Neural progenitor cell (in vitro differentiated cells): ENCODE measurements around the gene TMEM202. TPM values are rescaled to one million over a fixed set of nuclear protein-coding genes. Genes with fewer than 3 reads are reported as not detected.
"Not testable (repeated sequence)": the region's sequence is repeated elsewhere in the genome, so short reads cannot be mapped to it uniquely, and the experiment has no call there.

Source experiments
- DNase-seq: peaks from one replicate; pipeline ENCODE4 v3.0.0-alpha.2; 2016; ENCODE audit warnings: low spot score
- H2AFZ ChIP-seq: fragments of 200-600 bp; sonication (generic); replicated peaks from 2 replicates; pipeline ENCODE4 v1.6.1; 2016; ENCODE audit warnings: antibody characterized with exemption
- H3F3A ChIP-seq: fragments of 200-600 bp; sonication (generic); 2 replicates; pipeline ENCODE4 v1.6.1; 2016; ENCODE audit warnings: antibody characterized with exemption, low read depth
- H3K27ac ChIP-seq: fragments of 200-600 bp; sonication (generic); 2 replicates; pipeline ENCODE4 v1.5.1; 2016; ENCODE audit warnings: mild to moderate bottlenecking
- H3K27me3 ChIP-seq: fragments of 200-600 bp; sonication (generic); 2 replicates; pipeline ENCODE4 v1.6.1; 2016; ENCODE audit warnings: mild to moderate bottlenecking, moderate library complexity
- H3K36me3 ChIP-seq: fragments of 200-600 bp; sonication (generic); 2 replicates; pipeline ENCODE4 v1.5.1; 2016
- H3K4me1 ChIP-seq: fragments of 200-600 bp; sonication (generic); 2 replicates; pipeline ENCODE4 v1.6.1; 2016; ENCODE audit warnings: mixed run types
- H3K4me2 ChIP-seq: fragments of 200-600 bp; sonication (generic); 2 replicates; pipeline ENCODE4 v1.6.1; 2016
- H3K4me3 ChIP-seq: fragments of 200-600 bp; sonication (generic); 2 replicates; pipeline ENCODE4 v1.5.1; 2016
- H3K79me2 ChIP-seq: fragments of 200-600 bp; sonication (generic); 2 replicates; pipeline ENCODE4 v1.6.1; 2016; ENCODE audit warnings: low read depth
- H3K9ac ChIP-seq: fragments of 200-600 bp; sonication (generic); 2 replicates; pipeline ENCODE4 v1.6.1; 2016
- H3K9me3 ChIP-seq: fragments of 200-600 bp; sonication (generic); 2 replicates; pipeline ENCODE4 v1.5.1; 2016; ENCODE audit warnings: low read depth
- H4K20me1 ChIP-seq: fragments of 200-600 bp; sonication (generic); 2 replicates; pipeline ENCODE4 v1.6.1; 2016; ENCODE audit warnings: low read depth
- H3K27ac Mint-ChIP-seq: 3 replicates; pipeline ENCODE4 v1.8.0; 2021; ENCODE audit warnings: mixed read lengths
- H3K27me3 Mint-ChIP-seq: 2 replicates; pipeline ENCODE4 v1.8.0; 2022; ENCODE audit warnings: low read depth, mild to moderate bottlenecking, inconsistent platforms, moderate library complexity, mixed read lengths; ENCODE audit not compliant: insufficient read depth
- H3K36me3 Mint-ChIP-seq: 3 replicates; pipeline ENCODE4 v1.8.0; 2021; ENCODE audit warnings: mixed read lengths
- H3K4me1 Mint-ChIP-seq: 3 replicates; pipeline ENCODE4 v1.8.0; 2021; ENCODE audit warnings: mixed read lengths
- H3K4me3 Mint-ChIP-seq: 3 replicates; pipeline ENCODE4 v1.8.0; 2021; ENCODE audit warnings: mild to moderate bottlenecking, moderate library complexity, mixed read lengths
- H3K9me3 Mint-ChIP-seq: 3 replicates; pipeline ENCODE4 v1.8.0; 2020; ENCODE audit warnings: mixed read lengths
- EZH2 ChIP-seq: fragments of 200-600 bp; sonication (generic); IDR thresholded peaks from 2 replicates; pipeline ENCODE4 v1.6.1; 2017; ENCODE audit warnings: antibody characterized with exemption, mild to moderate bottlenecking, moderate library complexity
- EZH2phosphoT487 ChIP-seq: fragments of 200-600 bp; sonication (generic); IDR thresholded peaks from 2 replicates; pipeline ENCODE4 v1.6.1; 2017; ENCODE audit warnings: antibody characterized with exemption
- total RNA-seq: library from RNA; depleted of rRNA; stranded (reverse); fragments of >200 nt; gene quantifications from 2 replicates; pipeline ENCODE4 v1.2.3, GENCODE V29; 2015; ENCODE audit warnings: low replicate concordance
- TF ChIP-seq, protein P1 (sequence below): fragments of 200-600 bp; sonication (generic); IDR thresholded peaks from 2 replicates; pipeline ENCODE4 v1.5.1; 2017; ENCODE audit warnings: antibody characterized with exemption, mild to moderate bottlenecking

Gene TMEM202
- total RNA-seq, 1 donor from 2014 or later, result not detected

DNA sequence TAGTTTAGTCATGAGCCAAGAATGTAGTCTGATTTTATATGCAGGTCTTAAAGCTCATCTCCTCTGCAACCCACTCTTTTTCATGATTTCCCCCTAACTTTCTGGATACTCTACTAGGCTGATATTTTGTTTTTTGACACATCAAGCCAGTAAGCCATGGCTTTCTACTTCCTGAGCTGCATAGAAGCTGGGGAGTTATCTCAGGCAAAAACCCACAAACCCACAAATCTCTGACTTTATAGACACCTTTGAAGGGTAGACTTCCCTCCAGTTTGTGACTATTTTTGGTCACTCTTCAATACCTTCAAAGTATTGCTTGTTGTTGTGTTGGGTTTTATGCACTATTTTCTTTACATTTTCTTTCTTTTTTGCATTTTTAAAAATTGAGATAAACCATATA, 28.6 kb downstream of the TMEM202 start:
- Mint-ChIP-seq H3K4me3 (no peak overlapping the region), H3K27ac (no peak overlapping the region), H3K9me3 (peaks cover 5% of the 10 kb centered on the region), H3K36me3 (no peaks in the 10 kb centered on the region), H3K4me1 (no peaks in the 10 kb centered on the region), H3K27me3 (no peaks in the 10 kb centered on the region)
- no peaks in the 10 kb centered on the region for H3K36me3 ChIP-seq
- H3K4me3 ChIP-seq, result no peak overlapping the region
- H3K79me2 ChIP-seq, result no peaks in the 10 kb centered on the region
- H3K27ac ChIP-seq, result no peak overlapping the region
- no peak overlapping the region for H3K9ac ChIP-seq
- peaks cover 5% of the 10 kb centered on the region for H3K9me3 ChIP-seq
- TF ChIP-seq EZH2 (no peak), EZH2phosphoT487 (no peak)
- TF ChIP-seq, protein P1, sequence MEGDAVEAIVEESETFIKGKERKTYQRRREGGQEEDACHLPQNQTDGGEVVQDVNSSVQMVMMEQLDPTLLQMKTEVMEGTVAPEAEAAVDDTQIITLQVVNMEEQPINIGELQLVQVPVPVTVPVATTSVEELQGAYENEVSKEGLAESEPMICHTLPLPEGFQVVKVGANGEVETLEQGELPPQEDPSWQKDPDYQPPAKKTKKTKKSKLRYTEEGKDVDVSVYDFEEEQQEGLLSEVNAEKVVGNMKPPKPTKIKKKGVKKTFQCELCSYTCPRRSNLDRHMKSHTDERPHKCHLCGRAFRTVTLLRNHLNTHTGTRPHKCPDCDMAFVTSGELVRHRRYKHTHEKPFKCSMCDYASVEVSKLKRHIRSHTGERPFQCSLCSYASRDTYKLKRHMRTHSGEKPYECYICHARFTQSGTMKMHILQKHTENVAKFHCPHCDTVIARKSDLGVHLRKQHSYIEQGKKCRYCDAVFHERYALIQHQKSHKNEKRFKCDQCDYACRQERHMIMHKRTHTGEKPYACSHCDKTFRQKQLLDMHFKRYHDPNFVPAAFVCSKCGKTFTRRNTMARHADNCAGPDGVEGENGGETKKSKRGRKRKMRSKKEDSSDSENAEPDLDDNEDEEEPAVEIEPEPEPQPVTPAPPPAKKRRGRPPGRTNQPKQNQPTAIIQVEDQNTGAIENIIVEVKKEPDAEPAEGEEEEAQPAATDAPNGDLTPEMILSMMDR, result no peak
- H3K27me3 ChIP-seq, result peaks cover 14% of the 10 kb centered on the region
- no peak overlapping the region for H2AFZ ChIP-seq
- no peaks in the 10 kb centered on the region for H3F3A ChIP-seq
- no peaks in the 10 kb centered on the region for H3K4me1 ChIP-seq
- DNase-seq, result no peak
- no peak overlapping the region for H3K4me2 ChIP-seq
- no peaks in the 10 kb centered on the region for H4K20me1 ChIP-seq

DNA sequence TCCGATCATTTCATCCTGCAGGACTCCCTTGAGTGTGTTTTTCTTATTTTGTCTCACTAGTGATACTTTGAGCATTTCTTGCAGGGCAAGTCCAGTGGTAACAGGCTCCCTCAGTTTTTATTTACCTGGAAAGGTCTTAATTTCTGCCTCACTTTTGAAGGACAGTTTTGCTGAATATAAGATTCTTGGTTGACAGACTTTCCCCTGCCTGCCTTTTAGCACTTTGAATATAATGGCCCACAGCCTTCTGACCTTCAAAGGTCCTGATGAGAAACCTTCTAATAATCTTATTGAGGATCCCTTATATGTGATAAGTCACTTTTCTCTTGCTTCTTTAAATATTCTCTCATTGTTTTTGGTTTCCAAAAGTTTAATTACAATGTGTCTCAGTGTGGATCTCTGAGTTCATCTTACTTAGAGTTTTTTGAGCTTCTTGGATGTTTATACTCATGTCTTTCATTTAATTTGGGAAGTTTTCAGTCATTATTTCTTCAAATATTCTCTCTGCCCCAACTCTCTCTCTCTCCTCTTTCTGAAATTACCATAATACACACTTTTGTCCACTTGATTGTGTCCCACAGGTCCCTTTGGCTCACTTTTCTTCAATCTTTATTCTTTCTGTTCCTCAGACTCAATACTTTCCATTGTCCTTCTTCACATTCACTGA, 39.7 kb downstream of the TMEM202 start:
- no peaks in the 10 kb centered on the region for H3K9me3 ChIP-seq
- DNase-seq, result no peak
- H3F3A ChIP-seq, result no peaks in the 10 kb centered on the region
- H4K20me1 ChIP-seq, result no peaks in the 10 kb centered on the region
- H3K4me2 ChIP-seq, result no peak overlapping the region
- H3K27ac ChIP-seq, result no peak overlapping the region
- no peak overlapping the region for H3K4me3 Mint-ChIP-seq
- H3K4me1 Mint-ChIP-seq, result no peaks in the 10 kb centered on the region
- no peak overlapping the region for H3K9ac ChIP-seq
- no peaks in the 10 kb centered on the region for H3K36me3 ChIP-seq
- H3K27me3 Mint-ChIP-seq, result peaks cover 3% of the 10 kb centered on the region
- H3K27me3 ChIP-seq, result peaks cover 25% of the 10 kb centered on the region
- H3K4me3 ChIP-seq, result no peak overlapping the region
- no peak overlapping the region for H3K27ac Mint-ChIP-seq
- H3K36me3 Mint-ChIP-seq, result no peaks in the 10 kb centered on the region
- peaks cover 7% of the 10 kb centered on the region for H3K9me3 Mint-ChIP-seq
- no peaks in the 10 kb centered on the region for H3K79me2 ChIP-seq
- TF ChIP-seq, protein P1, result no peak
- no peak for TF ChIP-seq EZH2phosphoT487
- TF ChIP-seq EZH2, result no peak
- H2AFZ ChIP-seq, result no peak overlapping the region
- no peaks in the 10 kb centered on the region for H3K4me1 ChIP-seq

DNA sequence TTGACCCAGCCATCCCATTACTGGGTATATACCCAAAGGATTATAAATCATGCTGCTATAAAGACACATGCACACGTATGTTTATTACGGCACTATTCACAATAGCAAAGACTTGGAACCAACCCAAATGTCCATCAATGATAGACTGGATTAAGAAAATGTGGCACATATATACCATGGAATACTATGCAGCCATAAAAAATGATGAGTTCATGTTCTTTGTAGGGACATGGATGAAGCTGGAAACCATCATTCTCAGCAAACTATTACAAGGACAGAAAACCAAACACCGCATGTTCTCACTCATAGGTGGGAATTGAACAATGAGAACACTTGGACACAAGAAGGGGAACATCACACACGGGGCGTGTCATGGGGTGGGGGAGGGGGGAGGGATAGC, 44.7 kb downstream of the TMEM202 start:
- H3K9me3 Mint-ChIP-seq, H3K9me3 ChIP-seq, DNase-seq, H3K79me2 ChIP-seq, H3K4me3 ChIP-seq, H3K27me3 Mint-ChIP-seq, H3K4me3 Mint-ChIP-seq, H4K20me1 ChIP-seq, H3K27ac Mint-ChIP-seq, H3K36me3 ChIP-seq, H2AFZ ChIP-seq, H3K4me1 Mint-ChIP-seq, H3K27ac ChIP-seq, H3F3A ChIP-seq, H3K27me3 ChIP-seq, H3K4me1 ChIP-seq, H3K36me3 Mint-ChIP-seq, H3K9ac ChIP-seq, H3K4me2 ChIP-seq: not testable (repeated sequence)

DNA sequence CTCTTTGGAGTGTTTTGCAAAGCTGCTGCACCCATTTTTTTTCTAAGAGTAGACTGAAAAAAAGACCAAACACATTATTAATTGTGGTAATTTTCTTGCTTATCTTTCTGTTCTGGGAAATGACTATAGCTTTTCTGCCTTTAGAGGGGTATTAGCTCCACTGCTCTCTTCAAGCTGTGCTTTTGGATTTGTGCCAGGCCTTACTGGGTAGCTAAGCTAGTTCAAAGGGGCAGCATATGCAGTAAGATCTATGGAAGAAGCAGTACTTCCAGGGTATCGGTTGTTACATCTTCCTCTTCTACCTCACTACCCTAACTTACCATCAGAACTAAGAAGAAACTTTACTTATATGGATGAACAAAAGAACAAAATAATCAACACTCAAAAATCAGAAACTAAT, 47.3 kb downstream of the TMEM202 start:
- TF ChIP-seq EZH2 (no peak), EZH2phosphoT487 (no peak)
- TF ChIP-seq, protein P1, result no peak
- no peak overlapping the region for H3K4me3 Mint-ChIP-seq
- H2AFZ ChIP-seq, result no peak overlapping the region
- peaks cover 5% of the 10 kb centered on the region for H3K27me3 ChIP-seq
- no peaks in the 10 kb centered on the region for H3K9me3 ChIP-seq
- no peak overlapping the region for H3K4me3 ChIP-seq
- no peaks in the 10 kb centered on the region for H3K36me3 ChIP-seq
- H4K20me1 ChIP-seq, result no peaks in the 10 kb centered on the region
- H3F3A ChIP-seq, result no peaks in the 10 kb centered on the region
- no peaks in the 10 kb centered on the region for H3K9me3 Mint-ChIP-seq
- H3K27ac ChIP-seq, result no peak overlapping the region
- no peak overlapping the region for H3K9ac ChIP-seq
- DNase-seq, result no peak
- no peaks in the 10 kb centered on the region for H3K4me1 ChIP-seq
- H3K4me2 ChIP-seq, result no peak overlapping the region
- H3K4me1 Mint-ChIP-seq, result no peaks in the 10 kb centered on the region
- H3K79me2 ChIP-seq, result no peaks in the 10 kb centered on the region
- no peak overlapping the region for H3K27ac Mint-ChIP-seq
- no peaks in the 10 kb centered on the region for H3K36me3 Mint-ChIP-seq
- peaks cover 9% of the 10 kb centered on the region for H3K27me3 Mint-ChIP-seq
